K562 (cell line): ENCODE data around the gene STRA8. TPM values are rescaled to one million over a fixed set of nuclear protein-coding genes. Genes with fewer than 3 reads are reported as not detected.
A peak's percentile ranks its signal among the peaks of the same experiment; 100 is the strongest.

Experiments
- ATAC-seq: fragments of 200-7000 bp; cut with Tn5 transposase; 3 replicates; pipeline ENCODE4 v1.9.1; 2020; ENCODE audit warnings: moderate library complexity
- BruUV-seq: library from RNA; stranded (reverse); fragments of 400-500 nt; replicated peaks from 2 replicates; lab custom pipeline; 2021; lab: Mats Ljungman, UMichigan
- CTCF ChIA-PET: fragments of 300-600 bp; formaldehyde crosslinking; extraction: SDS; loops from one replicate; lab custom pipeline; 2021; ENCODE audit warnings: low intra/inter-chr PET ratio; lab: Yijun Ruan, JAX
- POLR2A ChIA-PET: fragments of 300-600, 350-650 bp; sonication (Branson Sonifier 250); formaldehyde crosslinking; extraction: SDS; loops from one replicate; lab custom pipeline; 2021; ENCODE audit warnings: antibody characterized with exemption, inconsistent platforms; lab: Yijun Ruan, JAX
- DNase-seq, 4 experiments: peaks; one replicate each; pipeline versions ENCODE4 v3.0.0 to v3.0.0-alpha.2; 2011 to 2018; ENCODE audit warnings: low spot score in 3 of 4, mixed read lengths in 3 of 4; ENCODE audit errors: extremely low read depth in 1 of 4
- FAIRE-seq: peaks from 2 replicates; lab custom pipeline; 2011; peaks lifted over from hg19 to GRCh38; lab: Jason Lieb, UNC
- H2AFZ ChIP-seq: 2 replicates; pipeline ENCODE4 v1.6.0; 2011; ENCODE audit warnings: low read depth, low read length, control low read depth, inconsistent platforms
- H3K27ac ChIP-seq: fragments of 200-600 bp; 3 replicates; pipeline ENCODE4 v1.8.0; 2011; ENCODE audit warnings: low read depth, mild to moderate bottlenecking, control low read depth, inconsistent platforms, low read length, moderate library complexity, mixed read lengths; ENCODE audit errors: extremely low read depth
- H3K27me3 ChIP-seq, 2 experiments: fragments of 300-600 bp in 1 of 2; 2 replicates in 1 of 2; 3 replicates in 1 of 2; pipeline versions ENCODE4 v1.6.0 to v1.8.0; 2011; ENCODE audit warnings: inconsistent platforms in 2 of 2, low read length in 2 of 2, mild to moderate bottlenecking in 1 of 2, mixed read lengths in 1 of 2, moderate library complexity in 1 of 2; ENCODE audit not compliant: control insufficient read depth in 2 of 2, insufficient read depth in 2 of 2
- H3K36me3 ChIP-seq: fragments of 300-600 bp; 3 replicates; pipeline ENCODE4 v1.8.0; 2011; ENCODE audit warnings: mild to moderate bottlenecking, low read length, inconsistent platforms; ENCODE audit not compliant: control insufficient read depth, insufficient read depth
- H3K4me1 ChIP-seq, 2 experiments: fragments of 200-600 bp in 1 of 2; replicated peaks in 1 of 2; 2 replicates in 1 of 2; 3 replicates in 1 of 2; pipeline versions ENCODE4 v1.5.1 to v1.8.0; 2011; ENCODE audit warnings: inconsistent platforms in 2 of 2, low read length in 2 of 2, mild to moderate bottlenecking in 1 of 2, mixed read lengths in 1 of 2, moderate library complexity in 1 of 2; ENCODE audit not compliant: control insufficient read depth in 2 of 2, insufficient read depth in 2 of 2
- H3K4me2 ChIP-seq: 2 replicates; pipeline ENCODE4 v1.6.1; 2011; ENCODE audit warnings: low read length, control low read depth, inconsistent platforms, mixed read lengths; ENCODE audit not compliant: insufficient read depth
- H3K4me3 ChIP-seq: fragments of 200-600 bp; sonication (generic), shearing (Covaris generic); 2 replicates; pipeline ENCODE4 v1.5.1; 2016; ENCODE audit warnings: control low read depth, inconsistent platforms
- H3K79me2 ChIP-seq: fragments of 200-600 bp; 3 replicates; pipeline ENCODE4 v1.8.0; 2011; ENCODE audit warnings: low read length, inconsistent platforms; ENCODE audit not compliant: control insufficient read depth, insufficient read depth
- H3K9ac ChIP-seq, 2 experiments: 2 replicates each; pipeline versions ENCODE4 v1.6.0 to v1.6.1; 2011; ENCODE audit warnings: low read depth in 2 of 2, low read length in 2 of 2, control low read depth in 1 of 2, inconsistent platforms in 1 of 2, mild to moderate bottlenecking in 1 of 2, mixed read lengths in 1 of 2; ENCODE audit not compliant: insufficient read depth in 1 of 2
- H3K9me1 ChIP-seq: one replicate; pipeline ENCODE4 v1.6.0; 2011; ENCODE audit warnings: inconsistent platforms, mild to moderate bottlenecking, low read length, moderate library complexity; ENCODE audit not compliant: control insufficient read depth, insufficient read depth
- H3K9me3 ChIP-seq: replicated peaks from 2 replicates; pipeline ENCODE4 v1.5.1; 2011; ENCODE audit warnings: low read depth, low read length, inconsistent platforms; ENCODE audit not compliant: control insufficient read depth, insufficient read depth
- H4K20me1 ChIP-seq: replicated peaks from 2 replicates; pipeline ENCODE4 v1.6.1; 2011; ENCODE audit warnings: low read length, inconsistent platforms, mixed read lengths; ENCODE audit not compliant: control insufficient read depth, insufficient read depth
- ARID2 ChIP-seq: fragments of 450-650 bp; IDR thresholded peaks from 2 replicates; pipeline ENCODE4 v1.6.1; 2017; ENCODE audit warnings: antibody characterized with exemption, mild to moderate bottlenecking
- CTCF ChIP-seq, 3 experiments: IDR thresholded peaks in 2 of 3; conservative IDR thresholded peaks in 1 of 3; 2 replicates each; pipeline ENCODE4 v1.5.1; 2011 to 2012; ENCODE audit warnings: low read length in 3 of 3, mild to moderate bottlenecking in 3 of 3, control low read depth in 2 of 3, improper control_type of control experiment in 1 of 3, inconsistent platforms in 1 of 3, low read depth in 1 of 3, mixed read lengths in 1 of 3, moderate library complexity in 1 of 3; ENCODE audit not compliant: insufficient read depth in 2 of 3
- E2F4 ChIP-seq: sonication (generic); formaldehyde crosslinking; IDR thresholded peaks from 2 replicates; pipeline ENCODE4 v1.8.0; 2022; ENCODE audit warnings: mild to moderate bottlenecking, low read depth, missing genetic modification reagents
- EP300 ChIP-seq: IDR thresholded peaks from 2 replicates; pipeline ENCODE4 v1.6.1; 2012; ENCODE audit warnings: low read length, improper control_type of control experiment
- HLTF ChIP-seq: fragments of 450-650 bp; IDR thresholded peaks from 2 replicates; pipeline ENCODE4 v1.6.1; 2016
- MAFG ChIP-seq: fragments of 450-650 bp; conservative IDR thresholded peaks from 2 replicates; pipeline ENCODE4 v1.6.1; 2016; ENCODE audit warnings: missing genetic modification characterization, missing compliant biosample characterization
- PTRF ChIP-seq: fragments of 450-650 bp; IDR thresholded peaks from 2 replicates; pipeline ENCODE4 v1.6.1; 2016; ENCODE audit warnings: mild to moderate bottlenecking, missing genetic modification characterization, missing compliant biosample characterization
- PYGO2 ChIP-seq: fragments of 450-650 bp; IDR thresholded peaks from 2 replicates; pipeline ENCODE4 v1.6.1; 2016; ENCODE audit warnings: mild to moderate bottlenecking, missing genetic modification characterization, moderate library complexity, missing compliant biosample characterization
- ZBTB17 ChIP-seq: fragments of 450-650 bp; formaldehyde crosslinking; IDR thresholded peaks from 2 replicates; pipeline ENCODE4 v1.4.0; 2020; ENCODE audit warnings: mild to moderate bottlenecking
- ZNF23 ChIP-seq: fragments of 250-450 bp; sonication (Bioruptor Pico); IDR thresholded peaks from 2 replicates; pipeline ENCODE4 v1.4.0; 2020; ENCODE audit warnings: mild to moderate bottlenecking
- WGBS: fragments of 100-300 bp; shearing (Covaris generic); methylation state at CpG from one replicate; pipeline ENCODE4 v1.1.6; 2016; ENCODE audit warnings: low coverage, mixed read lengths; ENCODE audit not compliant: insufficient coverage; ENCODE audit errors: missing lambda C conversion rate; 5-methylcytosine and 5-hydroxymethylcytosine counted together
- in situ Hi-C: fragments of 300-500 bp; cut with MboI; formaldehyde crosslinking; loops from 4 replicates; pipeline ENCODE4 v1.15.0; 2018; ENCODE audit warnings: inconsistent platforms, mixed read lengths
- intact Hi-C: fragments of 100-400 bp; cut with micrococcal nuclease; formaldehyde crosslinking; loops from 2 replicates; pipeline ENCODE4 v1.14.2; 2022
- polyA plus RNA-seq, 8 experiments: library from polyadenylated mRNA; depleted of rRNA in 4 of 8; stranded (reverse) in 5 of 8; unstranded in 3 of 8; fragments of >200 nt; fragmentation: Nextera tagmentation in 2 of 8; fragmentation: Illumina TruSeq in 1 of 8; extraction: Ambion mirVana in 2 of 8; extraction: Trizol in 1 of 8; gene quantifications; 2 replicates each; pipeline versions ENCODE4 v1.2.1 to v1.2.3, GENCODE V29; 2011 to 2014; ENCODE audit warnings: inconsistent platforms in 1 of 8, missing spikeins in 1 of 8
- total RNA-seq, 7 experiments: library from RNA; depleted of rRNA in 6 of 7; stranded (reverse); fragments of >200 nt in 6 of 7; fragmentation: Illumina TruSeq in 2 of 7; extraction: Trizol in 2 of 7; gene quantifications; 2 replicates each; pipeline versions ENCODE4 v1.2.1 to v1.2.3, GENCODE V29; 2011 to 2021; ENCODE audit warnings: low replicate concordance in 1 of 7
- TF ChIP-seq, protein P1 (sequence below), 2 experiments: IDR thresholded peaks; 2 replicates each; pipeline ENCODE4 v1.6.1; 2012; ENCODE audit warnings: improper control_type of control experiment in 2 of 2, low read depth in 2 of 2, low read length in 2 of 2, borderline replicate concordance in 1 of 2

The STRA8 gene
- total and polyA plus RNA-seq, 9 of the 15 experiments (the other 6 are each of a cell fraction or from before 2014, with no cell fraction given): not detected

DNA sequence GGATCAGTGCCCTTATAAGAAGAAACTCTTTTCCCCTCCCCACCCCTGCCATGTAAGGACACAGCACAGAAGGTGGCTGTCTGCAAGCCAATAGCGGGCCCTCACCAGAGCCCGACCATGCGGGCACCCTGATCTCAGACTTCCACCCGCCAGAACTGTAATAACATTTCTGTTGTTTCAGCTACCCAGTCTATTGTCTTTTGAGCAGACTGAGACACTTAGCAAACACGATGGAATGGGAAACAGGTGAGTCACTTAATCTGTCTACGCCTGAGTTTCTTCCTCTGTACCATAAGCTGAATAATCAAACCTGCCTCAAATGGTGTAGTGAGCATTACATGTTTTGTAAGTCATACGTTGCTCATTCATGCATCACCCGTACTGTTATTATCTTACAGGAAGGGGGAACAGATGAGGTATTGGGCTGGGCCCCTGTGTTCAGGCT lies 58.2 kb downstream of the STRA8 start:
- Histone ChIP-seq H3K4me2 (no peak overlapping the region), H4K20me1 (no peaks in the 10 kb centered on the region), H2AFZ (no peak overlapping the region), H3K4me1 (no peaks in the 10 kb centered on the region), H3K9me3 (no peaks in the 10 kb centered on the region), H3K79me2 (no peaks in the 10 kb centered on the region), H3K4me3 (no peak overlapping the region), H3K36me3 (no peaks in the 10 kb centered on the region), H3K27ac (no peak overlapping the region), H3K9me1 (no peaks in the 10 kb centered on the region), H3K9ac (no peak overlapping the region), H3K27me3 (peaks cover 19 to 35% of the 10 kb centered on the region in 2 experiments)
- no peak for FAIRE-seq
- 2% methylated on average over 8 of the region's 8 CpGs for WGBS
- ChIA-PET CTCF (interaction anchor here (0.6 kb wide), 1 partner anchor 9 kb away, joined by 4 read pairs; no protein-coding TSS in a partner anchor), POLR2A (no interaction called here)
- ATAC-seq: peak; percentile 23; the same call in 1 of the 3 replicates
- no peak for DNase-seq
- BruUV-seq: no TSS peak
- intact Hi-C loops: no loop called here
- in situ Hi-C loops: no loop called here
- TF ChIP-seq, protein P1, sequence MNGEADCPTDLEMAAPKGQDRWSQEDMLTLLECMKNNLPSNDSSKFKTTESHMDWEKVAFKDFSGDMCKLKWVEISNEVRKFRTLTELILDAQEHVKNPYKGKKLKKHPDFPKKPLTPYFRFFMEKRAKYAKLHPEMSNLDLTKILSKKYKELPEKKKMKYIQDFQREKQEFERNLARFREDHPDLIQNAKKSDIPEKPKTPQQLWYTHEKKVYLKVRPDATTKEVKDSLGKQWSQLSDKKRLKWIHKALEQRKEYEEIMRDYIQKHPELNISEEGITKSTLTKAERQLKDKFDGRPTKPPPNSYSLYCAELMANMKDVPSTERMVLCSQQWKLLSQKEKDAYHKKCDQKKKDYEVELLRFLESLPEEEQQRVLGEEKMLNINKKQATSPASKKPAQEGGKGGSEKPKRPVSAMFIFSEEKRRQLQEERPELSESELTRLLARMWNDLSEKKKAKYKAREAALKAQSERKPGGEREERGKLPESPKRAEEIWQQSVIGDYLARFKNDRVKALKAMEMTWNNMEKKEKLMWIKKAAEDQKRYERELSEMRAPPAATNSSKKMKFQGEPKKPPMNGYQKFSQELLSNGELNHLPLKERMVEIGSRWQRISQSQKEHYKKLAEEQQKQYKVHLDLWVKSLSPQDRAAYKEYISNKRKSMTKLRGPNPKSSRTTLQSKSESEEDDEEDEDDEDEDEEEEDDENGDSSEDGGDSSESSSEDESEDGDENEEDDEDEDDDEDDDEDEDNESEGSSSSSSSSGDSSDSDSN (IDR thresholded peaks at IDR 0.05; ENCODE audit: borderline replicate concordance in 1 of 2, low read depth in 2 of 2, low read length in 2 of 2): no peak
- TF ChIP-seq MAFG: no peak
- TF ChIP-seq EP300: no peak
- no peak for TF ChIP-seq PTRF (tag)
- no peak for TF ChIP-seq E2F4 (CRISPR knock-in tag)
- TF ChIP-seq CTCF (IDR thresholded peaks at IDR 0.05 in 2 of 3, conservative IDR thresholded peaks at IDR 0.05 in 1 of 3; ENCODE audit: insufficient read depth in 2 of 3, low read depth in 1 of 3, low read length in 3 of 3): no peak
- no peak for TF ChIP-seq ZNF23 (CRISPR knock-in tag)
- TF ChIP-seq HLTF: no peak
- no peak for TF ChIP-seq PYGO2 (tag)
- no peak for TF ChIP-seq ARID2
- no peak for TF ChIP-seq ZBTB17 (CRISPR knock-in tag)
